Pons (tissue), 1 donor: ENCODE data around the gene MYOCD.
"Not testable (repeated sequence)": the region's sequence is repeated elsewhere in the genome, so short reads cannot be mapped to it uniquely, and the experiment has no call there.

Experiments
- DNase-seq: peaks from one replicate; pipeline ENCODE4 v3.0.0-alpha.2; 2016; ENCODE audit warnings: low spot score

The MYOCD gene

GRCh38 chr17:12665263-12666210 lies at the start of gene MYOCD:
Gene MYOCD, plus strand, starts transcription at chr17:12665890. Its CDS starts 299 bp downstream, at chr17:12666189.
- DNase-seq, result no peak

- no peak for DNase-seq
Observed at GRCh38 chr17:12616161-12616560, 49.5 kb upstream of the MYOCD start.

- DNase-seq, result no peak
Observed at GRCh38 chr17:12618557-12618956, 47.1 kb upstream of the MYOCD start.

- no peak for DNase-seq
Observed at GRCh38 chr17:12619459-12620199, 46.1 kb upstream of the MYOCD start.

- no peak for DNase-seq
Observed at GRCh38 chr17:12620200-12620720, 45.4 kb upstream of the MYOCD start.

GRCh38 chr17:12622726-12623125 lies 43.0 kb upstream of the MYOCD start:
- DNase-seq, result no peak

- no peak for DNase-seq
Observed at GRCh38 chr17:12623220-12623848, 42.4 kb upstream of the MYOCD start.

GRCh38 chr17:12624211-12624610 lies 41.5 kb upstream of the MYOCD start:
- DNase-seq, result no peak

GRCh38 chr17:12625092-12625491 lies 40.6 kb upstream of the MYOCD start:
- no peak for DNase-seq

- DNase-seq, result no peak
Observed at GRCh38 chr17:12627177-12627629, 38.5 kb upstream of the MYOCD start.

GRCh38 chr17:12627781-12628451 lies 37.8 kb upstream of the MYOCD start:
- no peak for DNase-seq

- DNase-seq, result no peak
Observed at GRCh38 chr17:12631076-12631475, 34.6 kb upstream of the MYOCD start.

GRCh38 chr17:12632785-12633184 lies 32.9 kb upstream of the MYOCD start:
- no peak for DNase-seq

- no peak for DNase-seq
Observed at GRCh38 chr17:12634789-12635414, 30.8 kb upstream of the MYOCD start.

GRCh38 chr17:12635996-12636395 lies 29.7 kb upstream of the MYOCD start:
- DNase-seq, result not testable (repeated sequence)

GRCh38 chr17:12637015-12637414 lies 28.7 kb upstream of the MYOCD start:
- no peak for DNase-seq

- no peak for DNase-seq
Observed at GRCh38 chr17:12637745-12638651, 27.7 kb upstream of the MYOCD start.

GRCh38 chr17:12640364-12640763 lies 25.3 kb upstream of the MYOCD start:
- no peak for DNase-seq

- DNase-seq, result no peak
Observed at GRCh38 chr17:12641084-12641483, 24.6 kb upstream of the MYOCD start.

- no peak for DNase-seq
Observed at GRCh38 chr17:12642034-12642433, 23.7 kb upstream of the MYOCD start.
